SH-SY5Y (cell line): ENCODE results near the gene TUBGCP2.

Source experiments
- GATA2 ChIP-seq: IDR thresholded peaks from 2 replicates; pipeline ENCODE4 v1.6.1; 2011; ENCODE audit warnings: mild to moderate bottlenecking, low read depth, low read length
- GATA3 ChIP-seq: IDR thresholded peaks from 2 replicates; pipeline ENCODE4 v1.6.1; 2011; ENCODE audit warnings: low read depth, mild to moderate bottlenecking, low read length, moderate library complexity

- TF ChIP-seq GATA2 (no peak), GATA3 (no peak)
These were observed 18.9 kb downstream of the TUBGCP2 start for GRCh38 chr10:133289761-133290160.
